GM12892 (cell line): ENCODE measurements around the gene CDH2.

ENCODE experiments used
- POLR2AphosphoS5 ChIP-seq: IDR thresholded peaks from 2 replicates; pipeline ENCODE4 v1.6.1; 2011; ENCODE audit warnings: low read depth, low read length, control low read depth
- TAF1 ChIP-seq: IDR thresholded peaks from 2 replicates; pipeline ENCODE4 v1.6.1; 2011; ENCODE audit warnings: low read depth, mild to moderate bottlenecking, control low read depth, low read length, borderline replicate concordance

DNA sequence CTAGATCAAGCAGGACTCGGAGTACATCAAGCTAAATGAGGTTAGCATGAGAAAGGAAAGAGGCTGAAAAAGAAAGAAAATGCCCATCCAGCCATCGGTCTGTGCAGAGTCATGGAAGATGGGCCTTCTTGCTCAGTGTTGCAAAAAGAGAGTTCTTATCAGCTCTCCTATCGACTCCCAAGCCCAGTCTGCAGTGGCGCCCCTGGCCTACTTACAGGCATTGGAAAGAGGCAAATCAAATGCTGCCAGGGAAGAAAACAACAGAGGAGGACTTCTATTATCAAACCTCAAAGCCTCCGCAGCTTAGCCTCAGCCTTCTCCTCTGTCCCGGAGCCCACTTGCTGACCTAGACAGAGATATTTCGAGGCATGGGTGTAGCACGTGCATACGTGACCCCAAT, 66.0 kb downstream of the CDH2 start:
- no peak for TF ChIP-seq POLR2AphosphoS5
- TF ChIP-seq TAF1, result no peak
